ENCODE data around the gene ZBTB8A. TPM values are rescaled to one million over a fixed set of nuclear protein-coding genes. Genes with fewer than 3 reads are reported as not detected.

ZBTB8A gene
- total RNA-seq, 1 donor from 2014 or later = 10.7 TPM

GRCh38 chr1:32580348-32581017 is 41.3 kb downstream of the ZBTB8A start:
- Mint-ChIP-seq H3K4me1 (ENCODE audit: unreplicated experiment) (no peaks in the 10 kb centered on the region), H3K36me3 (ENCODE audit: unreplicated experiment) (peaks cover 3% of the 10 kb centered on the region), H3K27me3 (ENCODE audit: unreplicated experiment) (no peaks in the 10 kb centered on the region), H3K9me3 (ENCODE audit: unreplicated experiment) (no peaks in the 10 kb centered on the region), H3K4me3 (ENCODE audit: unreplicated experiment) (no peak overlapping the region), H3K27ac (ENCODE audit: unreplicated experiment) (no peak overlapping the region)
- no peak for DNase-seq (ENCODE audit: extremely low spot score, unreplicated experiment)
- no peak for TF ChIP-seq CTCF (IDR thresholded peaks at IDR 0.05)

- no peak overlapping the region for H3K4me3 Mint-ChIP-seq (ENCODE audit: unreplicated experiment)
- peaks cover 3% of the 10 kb centered on the region for H3K4me1 Mint-ChIP-seq (ENCODE audit: unreplicated experiment)
- TF ChIP-seq CTCF (IDR thresholded peaks at IDR 0.05) = no peak
- H3K9me3 Mint-ChIP-seq (ENCODE audit: unreplicated experiment) = no peaks in the 10 kb centered on the region
- no peak for DNase-seq (ENCODE audit: extremely low spot score, unreplicated experiment)
- H3K27ac Mint-ChIP-seq (ENCODE audit: unreplicated experiment) = no peak overlapping the region
- no peaks in the 10 kb centered on the region for H3K27me3 Mint-ChIP-seq (ENCODE audit: unreplicated experiment)
- H3K36me3 Mint-ChIP-seq (ENCODE audit: unreplicated experiment) = peaks cover 14% of the 10 kb centered on the region
Measured at GRCh38 chr1:32592943-32593342, 53.7 kb downstream of the ZBTB8A start.

- no peak overlapping the region for H3K27ac Mint-ChIP-seq (ENCODE audit: unreplicated experiment)
- H3K4me3 Mint-ChIP-seq (ENCODE audit: unreplicated experiment) = no peak overlapping the region
- TF ChIP-seq CTCF (IDR thresholded peaks at IDR 0.05) = no peak
- no peaks in the 10 kb centered on the region for H3K9me3 Mint-ChIP-seq (ENCODE audit: unreplicated experiment)
- H3K4me1 Mint-ChIP-seq (ENCODE audit: unreplicated experiment) = no peaks in the 10 kb centered on the region
- no peak for DNase-seq (ENCODE audit: extremely low spot score, unreplicated experiment)
- no peaks in the 10 kb centered on the region for H3K27me3 Mint-ChIP-seq (ENCODE audit: unreplicated experiment)
- H3K36me3 Mint-ChIP-seq (ENCODE audit: unreplicated experiment) = peaks cover 21% of the 10 kb centered on the region
Measured at GRCh38 chr1:32600034-32600433, 60.8 kb downstream of the ZBTB8A start.

- H3K27ac Mint-ChIP-seq (ENCODE audit: unreplicated experiment) = no peak overlapping the region
Measured at GRCh38 chr1:32605711-32606424, 66.6 kb downstream of the ZBTB8A start.

More at GRCh38 chr1:32605711-32606424, 66.6 kb downstream of the ZBTB8A start:
- no peak overlapping the region for H3K4me3 Mint-ChIP-seq (ENCODE audit: unreplicated experiment)
- peaks cover 1% of the 10 kb centered on the region for H3K36me3 Mint-ChIP-seq (ENCODE audit: unreplicated experiment)
- H3K27me3 Mint-ChIP-seq (ENCODE audit: unreplicated experiment) = no peaks in the 10 kb centered on the region
- no peaks in the 10 kb centered on the region for H3K4me1 Mint-ChIP-seq (ENCODE audit: unreplicated experiment)
- no peak for DNase-seq (ENCODE audit: extremely low spot score, unreplicated experiment)
- TF ChIP-seq CTCF (IDR thresholded peaks at IDR 0.05) = no peak
- no peaks in the 10 kb centered on the region for H3K9me3 Mint-ChIP-seq (ENCODE audit: unreplicated experiment)
